ENCODE data around the gene BIRC3.

Gene BIRC3

GRCh38 chr11:102375720-102376399 lies 58.6 kb downstream of the BIRC3 start:
- no peak for DNase-seq (ENCODE audit: low read depth)

- no peak for DNase-seq (ENCODE audit: low read depth)
These were observed 60.6 kb downstream of the BIRC3 start for GRCh38 chr11:102377891-102378290.

- DNase-seq (ENCODE audit: low read depth), result no peak
These were observed 61.5 kb downstream of the BIRC3 start for GRCh38 chr11:102378818-102379217.

- no peak for DNase-seq (ENCODE audit: low read depth)
These were observed 65.1 kb downstream of the BIRC3 start for GRCh38 chr11:102382384-102382783.

GRCh38 chr11:102383839-102384238 lies 66.6 kb downstream of the BIRC3 start:
- no peak for DNase-seq (ENCODE audit: low read depth)

GRCh38 chr11:102384419-102385079 lies 67.3 kb downstream of the BIRC3 start:
- no peak for DNase-seq (ENCODE audit: low read depth)

- DNase-seq (ENCODE audit: low read depth), result no peak
These were observed 68.1 kb downstream of the BIRC3 start for GRCh38 chr11:102385085-102386007.

- no peak for DNase-seq (ENCODE audit: low read depth)
These were observed 69.0 kb downstream of the BIRC3 start for GRCh38 chr11:102386136-102386734.

- no peak for DNase-seq (ENCODE audit: low read depth)
These were observed 69.9 kb downstream of the BIRC3 start for GRCh38 chr11:102387043-102387781.

All from stromal cell of bone marrow (primary cell).